Lower leg skin (tissue), 3 donors: ENCODE data around the gene FCMR.

Experiments used
- POLR2A ChIP-seq, 2 donors: fragments of 450-650 bp; IDR thresholded peaks; one replicate each; pipeline ENCODE4 v1.6.1; 2016 to 2017; ENCODE audit warnings: antibody characterized with exemption in 2 of 2, mild to moderate bottlenecking in 1 of 2, moderate library complexity in 1 of 2
- TF ChIP-seq, protein P1 (sequence below), 3 donors: fragments of 450-650 bp; IDR thresholded peaks; one replicate each; pipeline ENCODE4 v1.5.1; 2016; ENCODE audit warnings: antibody characterized with exemption in 3 of 3, mild to moderate bottlenecking in 3 of 3, moderate library complexity in 2 of 3

GRCh38 chr1:206963119-206963712 lies 41.5 kb upstream of the FCMR start:
- TF ChIP-seq, protein P1, sequence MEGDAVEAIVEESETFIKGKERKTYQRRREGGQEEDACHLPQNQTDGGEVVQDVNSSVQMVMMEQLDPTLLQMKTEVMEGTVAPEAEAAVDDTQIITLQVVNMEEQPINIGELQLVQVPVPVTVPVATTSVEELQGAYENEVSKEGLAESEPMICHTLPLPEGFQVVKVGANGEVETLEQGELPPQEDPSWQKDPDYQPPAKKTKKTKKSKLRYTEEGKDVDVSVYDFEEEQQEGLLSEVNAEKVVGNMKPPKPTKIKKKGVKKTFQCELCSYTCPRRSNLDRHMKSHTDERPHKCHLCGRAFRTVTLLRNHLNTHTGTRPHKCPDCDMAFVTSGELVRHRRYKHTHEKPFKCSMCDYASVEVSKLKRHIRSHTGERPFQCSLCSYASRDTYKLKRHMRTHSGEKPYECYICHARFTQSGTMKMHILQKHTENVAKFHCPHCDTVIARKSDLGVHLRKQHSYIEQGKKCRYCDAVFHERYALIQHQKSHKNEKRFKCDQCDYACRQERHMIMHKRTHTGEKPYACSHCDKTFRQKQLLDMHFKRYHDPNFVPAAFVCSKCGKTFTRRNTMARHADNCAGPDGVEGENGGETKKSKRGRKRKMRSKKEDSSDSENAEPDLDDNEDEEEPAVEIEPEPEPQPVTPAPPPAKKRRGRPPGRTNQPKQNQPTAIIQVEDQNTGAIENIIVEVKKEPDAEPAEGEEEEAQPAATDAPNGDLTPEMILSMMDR (IDR thresholded peaks at IDR 0.05) = no peak
- TF ChIP-seq POLR2A (IDR thresholded peaks at IDR 0.05) = no peak
